ENCODE results near the gene ECE1.
"Not testable (repeated sequence)": the region's sequence is repeated elsewhere in the genome, so short reads cannot be mapped to it uniquely, and the experiment has no call there.

ECE1 gene

GRCh38 chr1:21232044-21232443 is 58.2 kb downstream of the ECE1 start:
- no peak for DNase-seq (ENCODE audit: low read depth, low spot score)

DNA sequence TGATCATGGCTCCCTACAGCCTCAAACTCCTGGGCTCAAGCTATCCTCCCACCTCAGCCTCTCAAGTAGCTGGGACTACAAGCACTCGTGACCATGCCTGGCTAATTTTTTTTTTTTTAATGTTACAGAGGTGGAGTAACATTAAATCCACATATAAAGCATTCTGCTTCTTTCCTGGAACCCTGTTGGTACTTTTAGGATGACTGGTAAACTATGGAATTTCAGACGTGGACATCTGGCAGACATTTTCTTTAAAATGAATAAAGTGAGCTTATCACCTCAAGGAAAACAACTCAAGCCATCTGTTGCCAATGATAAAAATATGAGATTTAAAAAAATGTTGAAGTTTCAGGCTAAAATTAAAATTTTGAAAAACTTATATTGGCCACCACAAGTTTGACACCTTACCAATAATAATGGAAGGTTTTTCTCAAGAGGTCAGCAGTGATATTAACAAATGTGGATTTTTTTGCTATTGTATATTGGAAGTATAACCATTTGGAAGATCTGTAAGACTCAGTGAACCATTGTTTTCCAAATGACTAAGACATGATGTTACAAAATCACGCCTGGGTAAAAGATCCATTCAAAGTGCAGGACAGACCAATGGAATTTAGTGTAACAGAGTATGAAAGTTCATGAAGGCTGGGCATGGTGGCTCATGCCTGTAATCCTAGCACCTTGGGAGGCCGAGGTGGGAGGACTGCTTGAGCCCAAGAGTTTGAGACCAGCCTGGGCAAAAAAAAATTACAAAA is 60.8 kb downstream of the ECE1 start:
- DNase-seq (ENCODE audit: low read depth, low spot score) = no peak

DNA sequence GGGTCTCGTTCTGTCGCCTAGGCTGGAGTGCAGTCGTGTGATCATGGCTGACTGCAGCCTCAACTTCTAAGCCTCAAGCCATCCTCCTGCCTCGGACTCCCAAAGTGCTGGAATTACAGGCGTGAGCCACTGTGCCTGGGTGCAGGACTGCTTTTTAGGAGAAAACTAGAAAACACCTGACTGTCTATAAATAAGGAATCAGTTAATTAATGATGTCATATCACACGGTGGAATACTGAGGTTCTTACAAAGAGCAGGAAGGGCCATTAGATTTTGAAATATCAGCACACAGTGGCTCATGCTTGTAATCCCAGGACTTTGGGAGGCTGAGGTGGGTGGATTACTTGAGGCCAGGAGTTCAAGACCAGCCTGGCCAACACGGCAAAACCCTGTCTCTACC is 62.0 kb downstream of the ECE1 start:
- not testable (repeated sequence) for DNase-seq (ENCODE audit: low read depth, low spot score)

GRCh38 chr1:21225065-21225464 is 65.2 kb downstream of the ECE1 start:
- DNase-seq (ENCODE audit: low read depth, low spot score) = no peak

- DNase-seq (ENCODE audit: low read depth, low spot score) = no peak
Observed at GRCh38 chr1:21220815-21221214, 69.4 kb downstream of the ECE1 start.

- no peak for DNase-seq (ENCODE audit: low read depth, low spot score)
Observed at GRCh38 chr1:21219674-21220073, 70.6 kb downstream of the ECE1 start.

- DNase-seq (ENCODE audit: low read depth, low spot score) = no peak
Observed at GRCh38 chr1:21217812-21218596, 72.3 kb downstream of the ECE1 start.

- DNase-seq (ENCODE audit: low read depth, low spot score) = no peak
Observed at GRCh38 chr1:21216835-21217811, 73.1 kb downstream of the ECE1 start.

DNA sequence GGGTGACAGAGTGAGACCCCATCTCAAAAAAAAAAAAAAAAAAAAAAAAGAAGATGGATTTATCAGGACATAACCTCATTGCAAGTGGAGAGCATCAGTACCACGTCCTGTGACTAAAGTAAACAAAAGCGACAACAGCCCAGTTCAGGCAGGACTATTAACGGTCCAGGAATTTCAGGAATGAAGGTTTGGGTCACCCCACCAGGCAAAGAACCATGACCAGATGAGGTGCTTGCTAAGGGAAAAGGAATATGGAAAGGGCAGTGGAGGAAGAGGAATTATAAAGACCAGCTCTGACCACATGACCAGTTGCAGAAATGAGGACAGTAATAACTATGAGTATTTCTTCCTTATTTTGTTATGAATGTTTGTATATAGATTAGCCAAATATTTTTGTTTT is 78.1 kb downstream of the ECE1 start:
- no peak for DNase-seq (ENCODE audit: low read depth, low spot score)

DNA sequence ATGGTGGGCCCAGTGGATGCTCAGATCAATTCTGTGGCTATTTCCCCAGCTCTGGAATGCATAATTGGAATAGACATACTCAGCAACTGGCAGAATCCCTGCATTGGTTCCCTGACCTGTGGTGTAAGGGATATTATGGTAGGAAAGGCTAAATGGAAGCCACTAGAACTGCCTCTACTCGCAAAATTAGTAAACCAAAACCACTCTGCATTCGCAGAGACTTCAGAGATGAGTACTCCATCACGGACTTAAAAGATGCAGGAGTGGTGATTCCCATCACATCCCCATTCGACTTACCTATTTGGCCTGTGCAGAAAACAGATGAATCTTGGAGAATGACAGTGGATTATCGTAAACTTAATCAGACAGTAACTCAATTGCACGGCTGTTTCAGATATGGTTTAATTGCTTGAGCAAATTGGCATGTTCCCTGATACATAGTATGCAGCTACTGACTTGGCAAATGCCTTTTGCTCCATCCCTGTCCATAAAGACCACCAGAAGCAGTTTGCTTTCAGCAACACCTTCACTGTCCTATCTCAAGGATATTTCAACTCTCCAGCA is 82.0 kb downstream of the ECE1 start:
- DNase-seq (ENCODE audit: low read depth, low spot score) = not testable (repeated sequence)

DNA sequence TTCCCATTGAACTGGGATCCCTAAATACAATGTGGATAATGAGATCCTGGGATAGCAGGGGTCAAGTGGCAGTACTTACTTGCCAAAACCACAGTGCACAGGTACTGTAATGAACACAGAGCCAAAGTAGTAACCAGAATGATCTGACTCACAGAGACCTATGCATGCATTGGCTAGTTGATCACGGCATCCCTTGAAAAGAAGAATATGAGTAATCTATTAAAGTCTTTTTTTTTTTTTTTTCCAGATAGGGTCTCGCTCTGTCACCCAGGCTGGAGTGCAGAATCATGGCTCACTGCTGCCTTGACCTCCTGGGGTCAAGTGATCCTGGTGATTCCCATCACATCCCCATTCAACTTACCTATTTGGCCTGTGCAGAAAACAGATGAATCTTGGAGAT is 84.1 kb downstream of the ECE1 start:
- DNase-seq (ENCODE audit: low read depth, low spot score) = no peak

GRCh38 chr1:21205416-21205815 is 84.8 kb downstream of the ECE1 start:
- DNase-seq (ENCODE audit: low read depth, low spot score) = no peak

- no peak for DNase-seq (ENCODE audit: low read depth, low spot score)
Observed at GRCh38 chr1:21201650-21202049, 88.6 kb downstream of the ECE1 start.

DNA sequence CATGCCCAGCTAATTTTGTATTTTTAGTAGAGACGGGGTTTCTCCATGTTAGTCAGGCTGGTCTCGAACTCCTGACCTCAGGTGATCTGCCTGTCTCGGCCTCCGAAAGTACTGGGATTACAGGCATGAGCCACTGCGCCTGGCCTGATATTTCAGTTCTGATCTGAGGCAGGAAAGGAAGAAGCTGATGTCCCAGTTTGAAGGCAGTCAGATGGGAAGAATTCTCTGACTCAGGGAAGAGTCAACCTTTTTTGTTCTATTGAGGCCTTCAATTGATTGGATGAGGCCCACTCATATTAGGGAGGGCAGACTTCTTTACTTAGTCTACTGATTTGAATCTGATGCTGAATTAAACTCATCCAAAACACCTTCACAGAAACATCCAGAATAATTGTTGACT is 89.0 kb downstream of the ECE1 start:
- DNase-seq (ENCODE audit: low read depth, low spot score) = not testable (repeated sequence)

DNA sequence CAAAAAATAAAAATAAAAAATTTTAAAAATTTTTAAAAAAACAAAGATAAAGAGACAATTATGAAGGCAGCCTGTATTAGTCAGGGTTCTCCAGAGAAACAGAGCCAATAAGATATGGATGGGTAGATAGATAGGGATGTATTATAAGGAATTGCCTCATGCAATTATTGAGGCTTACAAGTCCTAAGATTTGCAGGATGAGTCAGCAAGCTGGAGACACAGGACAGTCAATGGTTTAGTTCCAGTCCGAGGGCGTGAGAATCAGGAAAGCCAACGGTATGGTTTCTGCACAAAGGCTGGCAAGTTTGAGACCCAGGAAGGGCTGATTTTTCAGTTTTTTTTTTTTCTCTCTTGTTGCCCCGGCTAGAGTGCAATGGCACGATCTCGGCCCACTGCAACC is 89.5 kb downstream of the ECE1 start:
- DNase-seq (ENCODE audit: low read depth, low spot score) = no peak

DNA sequence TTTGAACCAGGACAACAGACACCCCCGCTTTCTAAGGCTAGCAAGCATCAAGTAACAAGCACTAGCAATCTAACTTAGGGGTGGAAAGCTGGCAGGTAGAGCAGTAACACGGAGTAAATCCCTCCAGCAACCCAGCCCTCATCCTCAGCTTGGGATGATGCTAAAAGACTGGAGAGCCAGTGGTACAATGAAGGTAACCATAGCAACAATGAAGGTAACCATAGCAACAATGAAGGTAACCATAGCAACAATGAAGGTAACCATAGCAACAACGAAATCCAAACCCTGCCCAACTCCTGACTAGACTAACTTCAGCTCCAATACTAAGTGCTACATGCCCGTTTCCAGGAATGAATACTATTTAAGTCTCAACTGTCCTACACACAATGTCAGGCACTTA is 91.3 kb downstream of the ECE1 start:
- DNase-seq (ENCODE audit: low read depth, low spot score) = no peak

- no peak for DNase-seq (ENCODE audit: low read depth, low spot score)
Observed at GRCh38 chr1:21192871-21193270, 97.4 kb downstream of the ECE1 start.

DNA sequence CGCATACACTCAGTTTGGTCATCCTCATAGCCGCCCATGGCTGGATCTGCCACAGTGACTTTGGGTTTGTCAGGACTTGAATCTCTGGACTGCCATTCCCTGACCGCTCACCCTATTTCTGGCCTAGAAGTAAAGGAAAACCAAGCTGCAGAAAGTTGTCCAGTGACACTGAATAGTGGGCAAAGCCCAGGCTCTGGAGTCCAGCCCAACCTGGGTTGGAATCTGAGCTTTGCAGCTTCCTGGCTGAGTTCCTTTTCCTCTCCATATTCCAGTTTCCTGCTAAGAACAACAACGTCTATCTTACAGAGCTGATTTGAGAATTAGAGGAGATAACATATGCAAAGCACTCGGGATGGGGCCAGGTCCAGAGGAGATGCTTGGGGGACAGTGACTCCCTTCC is 98.0 kb downstream of the ECE1 start:
- DNase-seq (ENCODE audit: low read depth, low spot score) = no peak

DNA sequence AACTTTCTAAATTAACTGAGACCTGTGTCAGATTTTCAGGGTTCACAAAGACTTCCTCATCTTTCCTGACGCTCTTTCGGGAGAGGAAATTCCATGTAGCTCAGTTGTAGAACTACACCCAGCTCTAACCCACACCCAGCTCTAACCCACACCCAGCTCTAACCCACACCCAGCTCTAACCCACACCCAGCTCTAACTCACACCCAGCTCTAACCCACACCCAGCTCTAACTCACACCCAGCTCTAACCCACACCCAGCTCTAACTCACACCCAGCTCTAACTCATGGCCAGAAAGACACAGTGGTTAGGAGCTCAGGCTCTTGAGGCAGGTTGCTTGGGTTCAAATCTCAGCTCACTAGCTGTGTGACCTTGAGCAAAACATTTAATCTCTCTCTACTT is 99.5 kb downstream of the ECE1 start:
- not testable (repeated sequence) for DNase-seq (ENCODE audit: low read depth, low spot score)

GRCh38 chr1:21189906-21190500 is 100.3 kb downstream of the ECE1 start:
- DNase-seq (ENCODE audit: low read depth, low spot score) = no peak

GRCh38 chr1:21189421-21189820 is 100.8 kb downstream of the ECE1 start:
- DNase-seq (ENCODE audit: low read depth, low spot score) = no peak
